GM12891 (cell line): ENCODE measurements around the gene EMILIN2.
"Not testable (repeated sequence)": the region's sequence is repeated elsewhere in the genome, so short reads cannot be mapped to it uniquely, and the experiment has no call there.

Source experiments
- POLR2A ChIP-seq: IDR thresholded peaks from 2 replicates; pipeline ENCODE4 v1.6.1; 2011; ENCODE audit warnings: low read depth, low read length, control low read depth
- POLR2AphosphoS5 ChIP-seq: IDR thresholded peaks from 2 replicates; pipeline ENCODE4 v1.6.1; 2011; ENCODE audit warnings: low read depth, low read length, control low read depth
- POU2F2 ChIP-seq: IDR thresholded peaks from 2 replicates; pipeline ENCODE4 v1.6.1; 2011; ENCODE audit warnings: low read depth, mild to moderate bottlenecking, control low read depth, low read length, moderate library complexity
- SPI1 ChIP-seq: IDR thresholded peaks from 2 replicates; pipeline ENCODE4 v1.6.1; 2011; ENCODE audit warnings: low read depth, low read length, control low read depth
- TAF1 ChIP-seq: IDR thresholded peaks from 2 replicates; pipeline ENCODE4 v1.6.1; 2011; ENCODE audit warnings: low read depth, low read length, control low read depth

DNA sequence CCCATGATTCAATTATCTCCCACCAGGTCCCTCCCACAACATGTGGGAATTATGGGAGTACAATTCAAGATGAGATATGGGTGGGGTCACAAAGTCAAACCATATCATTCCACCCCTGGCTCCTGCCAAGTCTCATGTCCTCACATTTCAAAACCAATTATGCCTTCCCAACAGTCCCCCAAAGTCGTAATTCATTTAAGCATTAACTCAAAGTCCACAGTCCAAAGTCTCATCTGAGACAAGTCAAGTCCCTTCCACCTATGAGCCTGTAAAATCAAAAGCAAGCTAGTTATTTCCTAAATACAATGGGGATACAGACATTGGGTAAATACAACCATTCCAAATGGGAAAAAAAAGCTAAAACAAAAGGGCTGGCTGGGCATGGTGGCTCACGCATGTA, 38.2 kb upstream of the EMILIN2 start:
- TF ChIP-seq POLR2A, TAF1, POLR2AphosphoS5, SPI1, POU2F2: not testable (repeated sequence)
